GM20000 (cell line): ENCODE measurements around the gene ANXA10.

Source experiments
- DNase-seq: peaks from one replicate; pipeline ENCODE4 v3.0.0; 2012; ENCODE audit warnings: low spot score
- CTCF ChIP-seq: IDR thresholded peaks from 2 replicates; pipeline ENCODE4 v1.5.1; 2012; ENCODE audit warnings: mild to moderate bottlenecking, control low read depth; ENCODE audit errors: extremely low read depth, missing control alignments

The ANXA10 gene

GRCh38 chr4:168092176-168092712, at the start of gene ANXA10:
TSS of gene ANXA10 (plus strand) at chr4:168092537. CDS start at chr4:168092701, 164 bp downstream.
- no peak for TF ChIP-seq CTCF
- no peak for DNase-seq

- DNase-seq = no peak
- TF ChIP-seq CTCF = no peak
These were observed 47.0 kb upstream of the ANXA10 start for GRCh38 chr4:168045354-168045753.

GRCh38 chr4:168050002-168050401, 42.3 kb upstream of the ANXA10 start:
- TF ChIP-seq CTCF = no peak
- DNase-seq = no peak

GRCh38 chr4:168051526-168051925, 40.8 kb upstream of the ANXA10 start:
- no peak for TF ChIP-seq CTCF

GRCh38 chr4:168057412-168057811, 34.9 kb upstream of the ANXA10 start:
- DNase-seq = no peak
- no peak for TF ChIP-seq CTCF

More at GRCh38 chr4:168051526-168051925, 40.8 kb upstream of the ANXA10 start:
- no peak for DNase-seq

- DNase-seq = no peak
- no peak for TF ChIP-seq CTCF
These were observed 33.1 kb upstream of the ANXA10 start for GRCh38 chr4:168059251-168059650.

GRCh38 chr4:168063031-168063430, 29.3 kb upstream of the ANXA10 start:
- no peak for TF ChIP-seq CTCF
- DNase-seq = no peak
